Measurements from ENCODE around the gene CCNY. TPM values are rescaled to one million over a fixed set of nuclear protein-coding genes. Genes with fewer than 3 reads are reported as not detected.

The CCNY gene
- total RNA-seq, 2 experiments from 2014 or later = 64.9 to 66.9 TPM

DNA sequence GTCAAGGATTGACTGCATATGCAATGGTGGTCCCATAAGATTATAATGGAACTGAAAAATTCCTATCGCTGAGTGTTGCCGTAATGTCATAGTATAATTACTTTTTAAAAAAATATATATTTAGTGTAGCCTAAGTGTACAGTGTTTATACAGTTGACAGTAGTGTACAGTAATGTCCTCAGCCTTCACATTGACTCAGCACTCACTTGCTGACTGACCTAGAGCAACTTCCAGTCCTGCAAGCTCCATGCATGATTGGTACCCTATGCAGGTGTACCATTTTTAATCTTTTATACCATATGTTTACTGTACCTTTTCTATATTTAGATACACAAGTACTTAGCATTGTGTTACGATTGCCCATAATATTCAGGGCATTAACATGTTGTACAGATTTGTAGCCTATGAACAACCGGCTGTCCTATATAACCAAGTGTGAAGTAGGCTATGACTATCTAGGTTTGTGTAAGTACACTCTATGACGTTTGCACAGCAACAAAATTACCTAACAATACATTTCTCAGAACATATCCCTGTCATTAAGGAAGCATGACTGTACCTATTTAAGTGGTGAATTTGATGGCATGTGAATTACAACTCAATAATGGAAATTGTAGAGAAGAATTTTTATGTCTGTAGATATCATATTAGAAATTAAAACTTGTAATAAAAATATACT is 40.9 kb downstream of the CCNY start:
- POLR2A ChIA-PET = no interaction called here
- TF ChIP-seq, protein P1, sequence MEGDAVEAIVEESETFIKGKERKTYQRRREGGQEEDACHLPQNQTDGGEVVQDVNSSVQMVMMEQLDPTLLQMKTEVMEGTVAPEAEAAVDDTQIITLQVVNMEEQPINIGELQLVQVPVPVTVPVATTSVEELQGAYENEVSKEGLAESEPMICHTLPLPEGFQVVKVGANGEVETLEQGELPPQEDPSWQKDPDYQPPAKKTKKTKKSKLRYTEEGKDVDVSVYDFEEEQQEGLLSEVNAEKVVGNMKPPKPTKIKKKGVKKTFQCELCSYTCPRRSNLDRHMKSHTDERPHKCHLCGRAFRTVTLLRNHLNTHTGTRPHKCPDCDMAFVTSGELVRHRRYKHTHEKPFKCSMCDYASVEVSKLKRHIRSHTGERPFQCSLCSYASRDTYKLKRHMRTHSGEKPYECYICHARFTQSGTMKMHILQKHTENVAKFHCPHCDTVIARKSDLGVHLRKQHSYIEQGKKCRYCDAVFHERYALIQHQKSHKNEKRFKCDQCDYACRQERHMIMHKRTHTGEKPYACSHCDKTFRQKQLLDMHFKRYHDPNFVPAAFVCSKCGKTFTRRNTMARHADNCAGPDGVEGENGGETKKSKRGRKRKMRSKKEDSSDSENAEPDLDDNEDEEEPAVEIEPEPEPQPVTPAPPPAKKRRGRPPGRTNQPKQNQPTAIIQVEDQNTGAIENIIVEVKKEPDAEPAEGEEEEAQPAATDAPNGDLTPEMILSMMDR (IDR thresholded peaks at IDR 0.05) = no peak
- peaks cover 94% of the 10 kb centered on the region for H3K4me1 Mint-ChIP-seq (ENCODE audit: low read depth)

GRCh38 chr10:35378541-35379210 is 42.4 kb downstream of the CCNY start:
- TF ChIP-seq, protein P1 (IDR thresholded peaks at IDR 0.05) = no peak
- intact Hi-C loops (cut with DNase I, micrococcal nuclease) = loop anchor here in 1 of 2 experiments (5.0 kb wide), 1 partner anchor 36 kb away; no protein-coding TSS in a partner anchor
- Mint-ChIP-seq H3K36me3 (ENCODE audit: low read depth) (peaks cover 12% of the 10 kb centered on the region), H3K27ac (peak overlapping the region; percentile 71), H3K27me3 (no peaks in the 10 kb centered on the region), H3K4me1 (ENCODE audit: low read depth) (peaks cover 91% of the 10 kb centered on the region), H3K4me3 (peak overlapping the region; percentile 53), H3K9me3 (no peaks in the 10 kb centered on the region)
- Histone ChIP-seq H3K27me3 (ENCODE audit: control insufficient read depth in 1 of 2, insufficient read depth in 2 of 2, low read length in 2 of 2) (no peaks in the 10 kb centered on the region), H3K4me3 (ENCODE audit: low read length) (no peak overlapping the region), H3K27ac (ENCODE audit: low read depth in 1 of 2, low read length in 2 of 2) (no peak overlapping the region), H3K9me3 (ENCODE audit: control insufficient read depth in 1 of 2, insufficient read depth in 1 of 2, low read length in 2 of 2) (no peaks in the 10 kb centered on the region), H3K36me3 (ENCODE audit: insufficient read depth, low read length) (no peaks in the 10 kb centered on the region), H3K4me1 (ENCODE audit: insufficient read depth, low read length) (peaks cover 20% of the 10 kb centered on the region)
- ChIA-PET CTCF (no interaction called here), POLR2A (interaction anchor here (0.6 to 0.7 kb wide), 2 partner anchors 11 to 1146 kb away, joined by 3 to 4 read pairs; no protein-coding TSS in a partner anchor)
- DNase-seq (peak in 2 of 14 experiments; percentile 7 to 43), ATAC-seq (ENCODE audit: poor library complexity) (peak; percentile 40)

More for the DNA sequence above, 40.9 kb downstream of the CCNY start:
- Mint-ChIP-seq H3K27ac (no peak overlapping the region), H3K9me3 (no peaks in the 10 kb centered on the region), H3K36me3 (ENCODE audit: low read depth) (peaks cover 8% of the 10 kb centered on the region), H3K4me3 (no peak overlapping the region), H3K27me3 (no peaks in the 10 kb centered on the region)
- Histone ChIP-seq H3K9me3 (ENCODE audit: control insufficient read depth in 1 of 2, insufficient read depth in 1 of 2, low read length in 2 of 2) (no peaks in the 10 kb centered on the region), H3K27ac (ENCODE audit: low read depth in 1 of 2, low read length in 2 of 2) (no peak overlapping the region), H3K4me1 (ENCODE audit: insufficient read depth, low read length) (peaks cover 31% of the 10 kb centered on the region), H3K4me3 (ENCODE audit: low read length) (no peak overlapping the region), H3K36me3 (ENCODE audit: insufficient read depth, low read length) (no peaks in the 10 kb centered on the region), H3K27me3 (ENCODE audit: control insufficient read depth in 1 of 2, insufficient read depth in 2 of 2, low read length in 2 of 2) (no peaks in the 10 kb centered on the region)
- CTCF ChIA-PET = no interaction called here
- no peak for ATAC-seq (ENCODE audit: poor library complexity)
- intact Hi-C loops (cut with DNase I, micrococcal nuclease) = loop anchor here in 1 of 2 experiments (5.0 kb wide), 1 partner anchor 35 kb away; no protein-coding TSS in a partner anchor
- no peak for DNase-seq

- intact Hi-C loops (cut with DNase I, micrococcal nuclease) = loop anchor here in 1 of 2 experiments (5.0 kb wide), 1 partner anchor 37 kb away; no protein-coding TSS in a partner anchor
- peak in 7 of 14 experiments; percentile 6 to 39 (median 20) for DNase-seq
- Mint-ChIP-seq H3K9me3 (no peaks in the 10 kb centered on the region), H3K27ac (peak overlapping the region; percentile 71), H3K36me3 (ENCODE audit: low read depth) (peaks cover 12% of the 10 kb centered on the region), H3K4me1 (ENCODE audit: low read depth) (peaks cover 91% of the 10 kb centered on the region), H3K27me3 (no peaks in the 10 kb centered on the region), H3K4me3 (peak overlapping the region; percentile 53)
- H3K27ac ChIP-seq (ENCODE audit: low read depth in 1 of 2, low read length in 2 of 2) = no peak overlapping the region
- no peak overlapping the region for H3K4me3 ChIP-seq (ENCODE audit: low read length)
- TF ChIP-seq, protein P1 (IDR thresholded peaks at IDR 0.05) = no peak
- H3K27me3 ChIP-seq (ENCODE audit: control insufficient read depth in 1 of 2, insufficient read depth in 2 of 2, low read length in 2 of 2) = no peaks in the 10 kb centered on the region
- no peaks in the 10 kb centered on the region for H3K9me3 ChIP-seq (ENCODE audit: control insufficient read depth in 1 of 2, insufficient read depth in 1 of 2, low read length in 2 of 2)
- peak; percentile 76 for ATAC-seq (ENCODE audit: poor library complexity)
- peaks cover 20% of the 10 kb centered on the region for H3K4me1 ChIP-seq (ENCODE audit: insufficient read depth, low read length)
- no peaks in the 10 kb centered on the region for H3K36me3 ChIP-seq (ENCODE audit: insufficient read depth, low read length)
- ChIA-PET CTCF (no interaction called here), POLR2A (interaction anchor here (0.7 kb wide), 1 partner anchor 10 kb away, joined by 3 read pairs; no protein-coding TSS in a partner anchor)
Measured at GRCh38 chr10:35379226-35380137, 43.2 kb downstream of the CCNY start.
